GM12878 (cell line): Measurements from ENCODE around the gene ZNG1C. TPM values are rescaled to one million over a fixed set of nuclear protein-coding genes. Genes with fewer than 3 reads are reported as not detected.
"Not testable (repeated sequence)": the region's sequence is repeated elsewhere in the genome, so short reads cannot be mapped to it uniquely, and the experiment has no call there.

Experiments
- ATAC-seq: fragments of 200-7000 bp; cut with Tn5 transposase; 3 replicates; pipeline ENCODE4 v1.9.1; 2020; ENCODE audit warnings: mild to moderate bottlenecking, moderate library complexity
- BruUV-seq: library from RNA; stranded (reverse); fragments of 400-500 nt; replicated peaks from 2 replicates; lab custom pipeline; 2021; lab: Mats Ljungman, UMichigan
- CTCF ChIA-PET: fragments of 300-600 bp; sonication (Branson Sonifier 250); formaldehyde crosslinking; extraction: SDS; loops from one replicate; lab custom pipeline; 2021; ENCODE audit warnings: inconsistent platforms; lab: Yijun Ruan, JAX
- POLR2A ChIA-PET: fragments of 350-600 bp; formaldehyde crosslinking; extraction: SDS; loops from one replicate; lab custom pipeline; 2021; ENCODE audit warnings: inconsistent platforms; lab: Charles Lee
- RAD21 ChIA-PET: fragments of 300-600 bp; sonication (Branson Sonifier 250); formaldehyde crosslinking; loops from one replicate; lab custom pipeline; 2023; ENCODE audit warnings: antibody characterized with exemption; ENCODE audit not compliant: unreplicated experiment; lab: Charles Lee
- SMC1A ChIA-PET: fragments of 300-600 bp; sonication (Branson Sonifier 250); formaldehyde crosslinking; loops from one replicate; lab custom pipeline; 2023; ENCODE audit not compliant: unreplicated experiment, uncharacterized antibody; lab: Charles Lee
- DNase-seq: peaks from one replicate; pipeline ENCODE4 v3.0.0-alpha.2; 2011; ENCODE audit warnings: low read depth, low spot score
- FAIRE-seq: peaks from 3 replicates; lab custom pipeline; 2011; peaks lifted over from hg19 to GRCh38; lab: Jason Lieb, UNC
- H2AFZ ChIP-seq: 2 replicates; pipeline ENCODE4 v1.6.0; 2011; ENCODE audit warnings: low read depth, low read length, control low read depth; ENCODE audit not compliant: control insufficient read depth
- H3K27ac ChIP-seq: 2 replicates; pipeline ENCODE4 v1.5.1; 2011; ENCODE audit warnings: control low read depth; ENCODE audit not compliant: control insufficient read depth, insufficient read depth
- H3K27me3 ChIP-seq, 2 experiments: replicated peaks in 1 of 2; 2 replicates each; pipeline versions ENCODE4 v1.6.0 to v1.6.1; 2011; ENCODE audit warnings: low read length in 1 of 2; ENCODE audit not compliant: control insufficient read depth in 2 of 2, insufficient read depth in 2 of 2
- H3K36me3 ChIP-seq, 2 experiments: 2 replicates each; pipeline ENCODE4 v1.5.1; 2011; ENCODE audit warnings: low read length in 1 of 2; ENCODE audit not compliant: control insufficient read depth in 2 of 2, insufficient read depth in 2 of 2
- H3K4me1 ChIP-seq: 2 replicates; pipeline ENCODE4 v1.6.1; 2011; ENCODE audit warnings: mild to moderate bottlenecking, low read length, moderate library complexity, mixed read lengths; ENCODE audit not compliant: control insufficient read depth, insufficient read depth
- H3K4me2 ChIP-seq: 2 replicates; pipeline ENCODE4 v1.6.0; 2011; ENCODE audit warnings: control low read depth; ENCODE audit not compliant: control insufficient read depth, insufficient read depth
- H3K4me3 ChIP-seq: fragments of 200-600 bp; sonication (generic); 2 replicates; pipeline ENCODE4 v1.5.1; 2016
- H3K79me2 ChIP-seq: 2 replicates; pipeline ENCODE4 v1.6.0; 2011; ENCODE audit warnings: low read length; ENCODE audit not compliant: control insufficient read depth, insufficient read depth
- H3K9ac ChIP-seq: 2 replicates; pipeline ENCODE4 v1.8.0; 2011; ENCODE audit warnings: low read length, control low read depth, mixed read lengths; ENCODE audit not compliant: control insufficient read depth, insufficient read depth
- H3K9me3 ChIP-seq: replicated peaks from 3 replicates; pipeline ENCODE4 v1.5.1; 2011; ENCODE audit warnings: mild to moderate bottlenecking, low read length; ENCODE audit not compliant: control insufficient read depth, insufficient read depth
- H4K20me1 ChIP-seq: 2 replicates; pipeline ENCODE4 v1.6.0; 2011; ENCODE audit not compliant: control insufficient read depth, insufficient read depth
- WGBS: methylation state at CpG from one replicate; pipeline ENCODE4 v1.1.6; 2016; ENCODE audit warnings: low lambda C conversion rate; ENCODE audit not compliant: insufficient replicate concordance, insufficient coverage; ENCODE audit errors: missing lambda C conversion rate; 5-methylcytosine and 5-hydroxymethylcytosine counted together
- in situ Hi-C: fragments of 300-500 bp; cut with MboI; formaldehyde crosslinking; loops from 9 replicates; pipeline ENCODE4 v1.14.3; 2018; ENCODE audit warnings: mixed read lengths
- intact Hi-C: fragments of 100-400 bp; cut with micrococcal nuclease; formaldehyde crosslinking; loops from one replicate; pipeline ENCODE4 v1.14.2; 2022; ENCODE audit not compliant: unreplicated experiment
- polyA plus RNA-seq, 11 experiments: library from polyadenylated mRNA; depleted of rRNA in 4 of 11; unstranded in 6 of 11; stranded (reverse) in 5 of 11; fragments of >200 nt; fragmentation: Nextera tagmentation in 4 of 11; fragmentation: Illumina TruSeq in 1 of 11; extraction: Ambion mirVana in 4 of 11; extraction: Trizol in 1 of 11; gene quantifications; 1 replicate in 1 of 11; 2 replicates in 10 of 11; pipeline versions ENCODE4 v1.2.1 to v1.2.3, GENCODE V29; 2011 to 2016; ENCODE audit warnings: inconsistent platforms in 2 of 11, missing spikeins in 2 of 11, low read depth in 1 of 11
- total RNA-seq, 4 experiments: library from RNA; depleted of rRNA in 3 of 4; stranded (reverse); fragments of >200 nt in 3 of 4; fragmentation: Illumina TruSeq in 1 of 4; extraction: Trizol in 1 of 4; gene quantifications; 2 replicates each; pipeline versions ENCODE4 v1.2.1 to v1.2.3, GENCODE V29; 2013 to 2021

ZNG1C gene
- total and polyA plus RNA-seq, 10 of the 15 experiments (the other 5 are each of a cell fraction or from before 2014, with no cell fraction given): 27.7 to 111 (median 58.8) TPM

DNA sequence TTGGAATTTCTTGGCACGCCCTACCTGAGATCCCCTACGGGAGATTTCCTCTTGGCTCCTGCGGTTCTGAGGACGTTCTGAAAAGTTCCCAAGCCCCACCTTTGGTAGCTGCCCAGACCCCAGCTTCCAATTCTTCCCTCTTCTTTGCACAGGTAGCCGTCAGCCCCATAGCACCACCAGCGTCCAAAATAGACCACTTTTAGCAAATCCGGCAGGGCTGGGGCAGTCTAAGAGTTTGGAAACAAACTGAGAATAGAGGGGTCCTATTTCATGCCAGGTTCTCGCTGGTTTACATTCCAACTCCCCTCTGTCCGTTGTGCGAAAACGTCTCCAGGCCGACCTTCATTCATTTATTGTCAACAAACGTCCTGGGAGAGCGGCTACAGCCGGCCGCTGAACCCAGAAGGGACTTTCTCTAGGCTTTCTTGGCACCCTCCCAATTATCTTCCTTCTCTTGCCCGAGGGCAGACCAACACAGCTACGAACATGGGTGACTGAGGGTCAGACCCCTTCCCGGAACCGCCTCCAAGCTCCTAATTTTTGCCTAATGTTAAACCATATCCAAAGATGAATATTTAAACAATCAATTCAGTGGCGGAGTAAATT is 64.0 kb downstream of the ZNG1C start:
- H3K4me3 ChIP-seq, POLR2A ChIA-PET, H3K27ac ChIP-seq, H3K27me3 ChIP-seq, H3K4me2 ChIP-seq, in situ Hi-C loops, H2AFZ ChIP-seq, H3K4me1 ChIP-seq, RAD21 ChIA-PET, BruUV-seq, intact Hi-C loops, H3K79me2 ChIP-seq, H4K20me1 ChIP-seq, CTCF ChIA-PET, SMC1A ChIA-PET, H3K9me3 ChIP-seq, H3K36me3 ChIP-seq, H3K9ac ChIP-seq, FAIRE-seq, DNase-seq: not testable (repeated sequence)
- 47% methylated on average over 10 of the region's 21 CpGs for WGBS
- ATAC-seq: 0 out of 3 replicates have a peak, but pooled peaks have one; percentile 18

DNA sequence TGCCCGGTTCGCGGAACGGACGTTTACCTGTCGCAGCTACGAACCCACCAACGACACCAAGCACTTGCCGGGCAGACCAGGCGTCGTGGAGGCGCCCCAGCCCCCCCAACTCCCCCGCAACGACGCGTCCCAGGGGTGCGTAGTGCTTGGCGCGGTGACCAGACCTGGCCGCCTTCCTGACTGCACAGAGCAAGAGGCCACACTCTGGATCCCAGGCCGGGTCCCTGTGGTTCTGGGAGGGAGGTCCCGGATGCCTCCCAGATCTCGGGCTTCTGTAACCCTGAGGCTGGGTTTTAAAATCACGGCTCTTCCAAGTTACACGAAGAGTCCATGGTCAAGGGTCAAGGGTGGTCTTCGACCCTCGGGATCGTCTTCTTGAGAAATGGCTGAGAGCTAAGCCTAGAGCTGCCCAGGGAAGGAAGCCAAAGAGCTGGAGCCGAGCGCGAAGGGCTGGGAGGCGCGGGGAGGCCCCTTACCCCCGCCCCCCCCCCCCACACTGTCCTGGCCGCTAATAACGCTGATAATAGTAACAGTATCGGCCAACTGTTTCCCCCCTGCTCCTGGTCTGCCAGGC is 64.7 kb downstream of the ZNG1C start:
- H3K27me3 ChIP-seq, H3K4me1 ChIP-seq, CTCF ChIA-PET, in situ Hi-C loops, intact Hi-C loops, H2AFZ ChIP-seq, H4K20me1 ChIP-seq, H3K4me2 ChIP-seq, H3K36me3 ChIP-seq, POLR2A ChIA-PET, FAIRE-seq, SMC1A ChIA-PET, H3K9ac ChIP-seq, DNase-seq, BruUV-seq, ATAC-seq, H3K27ac ChIP-seq, H3K9me3 ChIP-seq, H3K4me3 ChIP-seq, H3K79me2 ChIP-seq, RAD21 ChIA-PET: not testable (repeated sequence)
- WGBS: 62% methylated on average over 16 of the region's 37 CpGs

DNA sequence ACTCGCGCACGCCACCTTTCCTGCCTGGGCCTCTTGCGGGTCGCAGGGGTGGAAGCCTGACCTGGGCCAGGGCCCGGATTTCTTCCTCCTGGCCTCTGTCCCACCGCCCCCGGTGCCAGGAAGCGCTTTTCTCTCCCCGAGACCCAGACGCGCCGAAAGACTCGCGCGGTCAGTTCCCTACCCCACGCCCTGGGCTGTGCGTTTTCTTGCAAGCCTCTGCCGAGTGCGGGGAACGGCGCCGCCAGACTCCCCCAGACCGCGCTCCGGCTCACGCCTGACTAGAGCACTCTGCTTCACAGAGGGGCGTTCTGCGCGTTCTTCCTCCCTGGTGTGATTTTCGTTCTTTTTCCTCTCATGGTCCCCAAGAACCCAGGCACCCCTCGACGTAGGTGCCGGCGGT is 65.3 kb downstream of the ZNG1C start:
- H3K27me3 ChIP-seq, H3K9me3 ChIP-seq, H3K4me2 ChIP-seq, H4K20me1 ChIP-seq, H3K79me2 ChIP-seq, H3K27ac ChIP-seq, BruUV-seq, intact Hi-C loops, FAIRE-seq, H3K4me3 ChIP-seq, DNase-seq, H3K4me1 ChIP-seq, RAD21 ChIA-PET, H3K9ac ChIP-seq, POLR2A ChIA-PET, in situ Hi-C loops, H2AFZ ChIP-seq, H3K36me3 ChIP-seq, CTCF ChIA-PET, SMC1A ChIA-PET: not testable (repeated sequence)
- 59% methylated on average over 18 of the region's 35 CpGs for WGBS
- peak; percentile 57 for ATAC-seq

DNA sequence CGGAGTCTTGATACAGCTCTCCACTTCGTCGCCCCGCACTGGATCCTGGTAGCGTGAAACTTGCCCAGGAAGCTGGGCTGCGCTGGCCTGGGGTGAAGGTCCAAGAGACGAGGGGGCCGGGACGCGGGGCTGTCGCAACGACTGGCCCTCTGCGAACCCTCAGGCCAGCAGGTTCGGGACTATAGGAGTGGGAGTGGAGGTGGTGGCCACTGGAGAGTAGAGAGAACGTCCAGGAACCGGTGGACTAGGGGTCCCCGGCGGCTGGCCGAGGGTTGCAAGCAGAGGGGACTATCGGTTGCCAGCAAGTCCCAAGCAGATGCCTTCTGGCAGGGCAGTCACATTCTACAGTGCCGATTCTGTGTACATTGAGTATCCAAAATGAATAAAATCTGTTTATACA is 65.9 kb downstream of the ZNG1C start:
- H3K4me2 ChIP-seq, H4K20me1 ChIP-seq, in situ Hi-C loops, H3K79me2 ChIP-seq, H3K27me3 ChIP-seq, BruUV-seq, DNase-seq, H2AFZ ChIP-seq, POLR2A ChIA-PET, FAIRE-seq, H3K9me3 ChIP-seq, intact Hi-C loops, H3K9ac ChIP-seq, H3K27ac ChIP-seq, H3K36me3 ChIP-seq, CTCF ChIA-PET, H3K4me3 ChIP-seq, RAD21 ChIA-PET, H3K4me1 ChIP-seq, SMC1A ChIA-PET: not testable (repeated sequence)
- peak; percentile 40 for ATAC-seq
- WGBS: 51% methylated on average over 15 of the region's 21 CpGs
